Muscle of leg (tissue), 11 donors: ENCODE results near the gene KCNC1. TPM values are rescaled to one million over a fixed set of nuclear protein-coding genes. Genes with fewer than 3 reads are reported as not detected.
A peak's percentile ranks its signal among the peaks of the same experiment; 100 is the strongest.

ENCODE experiments used
- DNase-seq: peaks from one replicate; pipeline ENCODE4 v3.0.0; 2013
- H3K27ac ChIP-seq: one replicate; pipeline ENCODE4 v1.5.1; 2013; ENCODE audit warnings: mild to moderate bottlenecking, low read length, control low read depth
- H3K27me3 ChIP-seq: one replicate; pipeline ENCODE4 v1.6.1; 2013; ENCODE audit warnings: low read length; ENCODE audit not compliant: control insufficient read depth, insufficient read depth
- H3K36me3 ChIP-seq: one replicate; pipeline ENCODE4 v1.6.1; 2013; ENCODE audit warnings: low read length; ENCODE audit not compliant: control insufficient read depth, insufficient read depth
- H3K4me1 ChIP-seq: one replicate; pipeline ENCODE4 v1.6.1; 2013; ENCODE audit warnings: low read length; ENCODE audit not compliant: control insufficient read depth, insufficient read depth
- H3K4me3 ChIP-seq: one replicate; pipeline ENCODE4 v1.5.1; 2013; ENCODE audit warnings: low read length, control low read depth
- H3K9me3 ChIP-seq: replicated peaks from 2 replicates; pipeline ENCODE4 v1.6.1; 2013; ENCODE audit warnings: low read depth, low read length; ENCODE audit not compliant: control insufficient read depth
- WGBS: methylation state at CpG from one replicate; pipeline ENCODE4 v1.1.5; 2013; ENCODE audit warnings: missing lambda C conversion rate; ENCODE audit not compliant: insufficient coverage; 5-methylcytosine and 5-hydroxymethylcytosine counted together
- polyA plus RNA-seq, 8 donors: library from polyadenylated mRNA; unstranded; fragments of 120-200 nt; gene quantifications; one replicate each; pipeline versions ENCODE4 v1.2.1 to v1.2.3, GENCODE V29; 2013; ENCODE audit warnings: inconsistent platforms in 1 of 8, low replicate concordance in 1 of 8; ENCODE audit not compliant: insufficient read length in 8 of 8, insufficient read depth in 1 of 8
- total RNA-seq: library from RNA; stranded (reverse); fragments of 120-200 nt; gene quantifications from one replicate; pipeline ENCODE4 v1.2.4, GENCODE V29; 2013

Gene KCNC1
- total and polyA plus RNA-seq, 9 donors: 0.18 to 2.1 (median 1.00) TPM

- DNase-seq: no peak
- Histone ChIP-seq H3K4me1 (peaks cover 57% of the 10 kb centered on the region), H3K4me3 (no peak overlapping the region), H3K27me3 (peaks cover 22% of the 10 kb centered on the region), H3K27ac (peak overlapping the region; percentile 92), H3K36me3 (no peaks in the 10 kb centered on the region), H3K9me3 (no peaks in the 10 kb centered on the region)
- no CpG with 5 or more reads among the region's 1 CpG for WGBS
These were observed 20.7 kb upstream of the KCNC1 start for GRCh38 chr11:17713851-17714250.

DNA sequence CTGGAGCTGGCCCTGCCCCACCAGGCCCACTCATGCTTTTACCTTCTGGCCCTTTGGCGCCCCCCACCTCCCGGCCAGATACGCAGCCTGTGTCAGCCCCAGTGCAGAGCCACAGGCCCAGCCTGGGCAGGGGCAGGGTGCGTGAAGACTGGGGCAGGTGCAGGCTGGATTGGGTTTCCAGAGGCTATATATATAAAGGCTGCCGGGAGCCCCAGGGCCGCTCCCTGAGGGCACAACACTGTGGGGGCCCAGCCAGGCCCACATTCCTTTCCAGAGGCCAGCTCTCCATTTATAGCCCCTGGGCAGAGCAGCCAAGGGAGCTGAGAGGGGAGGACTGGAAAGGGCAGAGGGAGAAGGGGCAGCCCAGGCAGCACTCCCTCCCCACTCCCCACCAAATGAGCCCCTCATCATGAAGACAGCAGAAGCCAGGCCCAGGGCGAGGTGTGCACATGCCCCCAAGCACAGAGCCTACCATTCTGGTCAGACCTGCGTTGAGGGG, 20.2 kb upstream of the KCNC1 start:
- peaks cover 52% of the 10 kb centered on the region for H3K4me1 ChIP-seq
- DNase-seq: peak; percentile 82
- H3K4me3 ChIP-seq: no peak overlapping the region
- H3K36me3 ChIP-seq: no peaks in the 10 kb centered on the region
- 49% methylated on average over 6 of the region's 8 CpGs for WGBS
- H3K9me3 ChIP-seq: no peaks in the 10 kb centered on the region
- H3K27ac ChIP-seq: peak overlapping the region; percentile 92
- peaks cover 25% of the 10 kb centered on the region for H3K27me3 ChIP-seq

GRCh38 chr11:17714870-17715269, 19.7 kb upstream of the KCNC1 start:
- no peak for DNase-seq
- H3K9me3 ChIP-seq: no peaks in the 10 kb centered on the region

GRCh38 chr11:17716807-17717206, 17.8 kb upstream of the KCNC1 start:
- DNase-seq: no peak

More at GRCh38 chr11:17714870-17715269, 19.7 kb upstream of the KCNC1 start:
- WGBS: 60% methylated on average over 1 of the region's 4 CpGs
- Histone ChIP-seq H3K27me3 (peaks cover 30% of the 10 kb centered on the region), H3K27ac (peak overlapping the region; percentile 91), H3K4me1 (peaks cover 47% of the 10 kb centered on the region), H3K36me3 (no peaks in the 10 kb centered on the region), H3K4me3 (no peak overlapping the region)

GRCh38 chr11:17718015-17718414, 16.6 kb upstream of the KCNC1 start:
- Histone ChIP-seq H3K9me3 (no peaks in the 10 kb centered on the region), H3K36me3 (peaks cover 19% of the 10 kb centered on the region), H3K27me3 (peaks cover 60% of the 10 kb centered on the region), H3K4me3 (no peak overlapping the region), H3K4me1 (peaks cover 47% of the 10 kb centered on the region), H3K27ac (no peak overlapping the region)
- 52% methylated on average over 7 of the region's 7 CpGs for WGBS
- no peak for DNase-seq

More at GRCh38 chr11:17716807-17717206, 17.8 kb upstream of the KCNC1 start:
- WGBS: 65% methylated on average over 1 of the region's 2 CpGs
- peaks cover 47% of the 10 kb centered on the region for H3K4me1 ChIP-seq
- peaks cover 8% of the 10 kb centered on the region for H3K36me3 ChIP-seq
- H3K9me3 ChIP-seq: no peaks in the 10 kb centered on the region
- no peak overlapping the region for H3K27ac ChIP-seq
- H3K4me3 ChIP-seq: no peak overlapping the region
- peaks cover 48% of the 10 kb centered on the region for H3K27me3 ChIP-seq

GRCh38 chr11:17718510-17718962, 16.0 kb upstream of the KCNC1 start:
- DNase-seq: no peak
- Histone ChIP-seq H3K27ac (peak overlapping the region; percentile 89), H3K9me3 (no peaks in the 10 kb centered on the region), H3K4me3 (peak overlapping the region; percentile 26), H3K36me3 (peaks cover 24% of the 10 kb centered on the region), H3K4me1 (peaks cover 48% of the 10 kb centered on the region), H3K27me3 (peaks cover 62% of the 10 kb centered on the region)
- 11% methylated on average over 16 of the region's 16 CpGs for WGBS

GRCh38 chr11:17719028-17719937, 15.3 kb upstream of the KCNC1 start, which contains the start of gene MYOD1:
TSS of gene MYOD1 (plus strand) at chr11:17719571. CDS start at chr11:17719783, 212 bp downstream.
- H3K27ac ChIP-seq: peak within 1 kb of the TSS; percentile 89
- DNase-seq: peak; percentile 87
- WGBS: under 1% methylated on average over 50 of the region's 68 CpGs
- peaks cover 26% of the 10 kb centered on the region for H3K36me3 ChIP-seq
- no peaks in the 10 kb centered on the region for H3K9me3 ChIP-seq
- H3K4me3 ChIP-seq: peak within 1 kb of the TSS; percentile 73
- H3K27me3 ChIP-seq: peaks cover 59% of the 10 kb centered on the region
- H3K4me1 ChIP-seq: peaks cover 41% of the 10 kb centered on the region

DNA sequence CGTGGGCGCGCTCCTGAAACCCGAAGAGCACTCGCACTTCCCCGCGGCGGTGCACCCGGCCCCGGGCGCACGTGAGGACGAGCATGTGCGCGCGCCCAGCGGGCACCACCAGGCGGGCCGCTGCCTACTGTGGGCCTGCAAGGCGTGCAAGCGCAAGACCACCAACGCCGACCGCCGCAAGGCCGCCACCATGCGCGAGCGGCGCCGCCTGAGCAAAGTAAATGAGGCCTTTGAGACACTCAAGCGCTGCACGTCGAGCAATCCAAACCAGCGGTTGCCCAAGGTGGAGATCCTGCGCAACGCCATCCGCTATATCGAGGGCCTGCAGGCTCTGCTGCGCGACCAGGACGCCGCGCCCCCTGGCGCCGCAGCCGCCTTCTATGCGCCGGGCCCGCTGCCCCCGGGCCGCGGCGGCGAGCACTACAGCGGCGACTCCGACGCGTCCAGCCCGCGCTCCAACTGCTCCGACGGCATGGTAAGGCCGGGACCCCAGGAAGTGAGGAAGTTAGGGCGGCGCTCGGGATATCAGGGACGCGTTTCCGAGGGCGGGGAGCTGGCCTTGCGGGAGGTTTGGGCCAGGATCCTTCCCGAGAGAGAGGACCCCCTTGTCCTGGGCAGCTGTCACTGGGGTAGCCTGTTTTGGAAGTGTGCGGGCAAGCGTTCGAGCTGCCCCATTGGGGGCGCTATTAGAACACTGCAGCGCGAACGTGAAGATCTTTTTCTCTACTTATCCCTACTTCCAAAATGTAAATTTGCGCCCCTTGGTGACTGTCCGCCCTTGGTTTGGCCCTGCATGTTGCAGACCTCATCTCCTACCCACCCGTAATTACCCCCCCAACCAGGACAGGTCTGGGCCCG, 14.4 kb upstream of the KCNC1 start:
- H3K9me3 ChIP-seq: no peaks in the 10 kb centered on the region
- H3K4me1 ChIP-seq: peaks cover 33% of the 10 kb centered on the region
- peaks cover 57% of the 10 kb centered on the region for H3K27me3 ChIP-seq
- under 1% methylated on average over 81 of the region's 85 CpGs for WGBS
- no peak for DNase-seq
- H3K36me3 ChIP-seq: peaks cover 31% of the 10 kb centered on the region
- peak overlapping the region; percentile 73 for H3K4me3 ChIP-seq
- peak overlapping the region; percentile 83 for H3K27ac ChIP-seq

GRCh38 chr11:17720796-17721171, 13.8 kb upstream of the KCNC1 start:
- peaks cover 33% of the 10 kb centered on the region for H3K4me1 ChIP-seq
- WGBS: 1% methylated on average over 15 of the region's 24 CpGs
- DNase-seq: no peak
- peaks cover 59% of the 10 kb centered on the region for H3K27me3 ChIP-seq
- H3K36me3 ChIP-seq: peaks cover 31% of the 10 kb centered on the region
- peak overlapping the region; percentile 73 for H3K4me3 ChIP-seq
- no peaks in the 10 kb centered on the region for H3K9me3 ChIP-seq
- peak overlapping the region; percentile 83 for H3K27ac ChIP-seq
